SK-N-SH (cell line): ENCODE results near the gene NMNAT2. TPM values are rescaled to one million over a fixed set of nuclear protein-coding genes. Genes with fewer than 3 reads are reported as not detected.

Source experiments
- CTCF ChIA-PET: fragments of 300-600, 350-600 bp; formaldehyde crosslinking; extraction: SDS; loops from one replicate; lab custom pipeline; 2021; lab: Yijun Ruan, JAX
- POLR2A ChIA-PET: fragments of 350-600 bp; sonication (Branson Sonifier 250); formaldehyde crosslinking; extraction: SDS; loops from one replicate; lab custom pipeline; 2020; ENCODE audit warnings: antibody characterized with exemption, inconsistent platforms; lab: Yijun Ruan, JAX
- DNase-seq: peaks from one replicate; pipeline ENCODE4 v3.0.0; 2012
- H2AFZ ChIP-seq: fragments of 200-600 bp; sonication (generic); 2 replicates; pipeline ENCODE4 v1.8.1; 2016; ENCODE audit warnings: antibody characterized with exemption, mild to moderate bottlenecking, low read depth
- H3F3A ChIP-seq: fragments of 200-600 bp; sonication (generic); replicated peaks from 2 replicates; pipeline ENCODE3; 2016; ENCODE audit warnings: antibody characterized with exemption, mild to moderate bottlenecking; ENCODE audit not compliant: insufficient read depth
- H3K27ac ChIP-seq, 2 experiments: fragments of 200-500 bp in 1 of 2; fragments of 200-600 bp in 1 of 2; sonication (Bioruptor generic) in 1 of 2; sonication (generic), shearing (Covaris generic) in 1 of 2; 2 replicates each; pipeline versions ENCODE4 v1.5.1 to v1.6.1; 2014 to 2016; ENCODE audit warnings: low read depth in 2 of 2, inconsistent platforms in 1 of 2, low read length in 1 of 2, mild to moderate bottlenecking in 1 of 2, mixed read lengths in 1 of 2
- H3K27me3 ChIP-seq: fragments of 200-600 bp; sonication (generic), shearing (Covaris generic); 2 replicates; pipeline ENCODE4 v1.6.1; 2016; ENCODE audit warnings: mixed run types; ENCODE audit not compliant: insufficient read depth
- H3K36me3 ChIP-seq, 2 experiments: fragments of 200-500 bp in 1 of 2; fragments of 200-600 bp in 1 of 2; sonication (Bioruptor generic) in 1 of 2; sonication (generic) in 1 of 2; replicated peaks in 1 of 2; 2 replicates each; pipeline versions ENCODE3 to v1.5.1; 2014 to 2016; ENCODE audit warnings: low read length in 1 of 2, mild to moderate bottlenecking in 1 of 2; ENCODE audit not compliant: insufficient read depth in 2 of 2, control insufficient read depth in 1 of 2
- H3K4me1 ChIP-seq, 2 experiments: fragments of 200-500 bp in 1 of 2; fragments of 200-600 bp in 1 of 2; sonication (Bioruptor generic) in 1 of 2; sonication (generic), shearing (Covaris generic) in 1 of 2; 2 replicates each; pipeline versions ENCODE4 v1.5.1 to v1.6.1; 2014 to 2016; ENCODE audit warnings: low read depth in 1 of 2, low read length in 1 of 2, mixed run types in 1 of 2; ENCODE audit not compliant: insufficient read depth in 2 of 2, control insufficient read depth in 1 of 2
- H3K4me2 ChIP-seq: fragments of 200-600 bp; sonication (generic), shearing (Covaris generic); 2 replicates; pipeline ENCODE4 v1.6.1; 2017; ENCODE audit warnings: mixed run types
- H3K4me3 ChIP-seq, 2 experiments: fragments of 200-500 bp in 1 of 2; fragments of 200-600 bp in 1 of 2; sonication (Bioruptor generic) in 1 of 2; sonication (generic), shearing (Covaris generic) in 1 of 2; 2 replicates each; pipeline versions ENCODE4 v1.5.1 to v1.8.1; 2014 to 2016; ENCODE audit warnings: low read depth in 2 of 2, inconsistent platforms in 1 of 2, low read length in 1 of 2, mild to moderate bottlenecking in 1 of 2, mixed read lengths in 1 of 2, moderate library complexity in 1 of 2
- H3K79me2 ChIP-seq: fragments of 200-600 bp; sonication (generic); 2 replicates; pipeline ENCODE4 v1.8.1; 2017; ENCODE audit warnings: mild to moderate bottlenecking; ENCODE audit not compliant: insufficient read depth
- H3K9ac ChIP-seq: fragments of 200-600 bp; sonication (generic); 2 replicates; pipeline ENCODE4 v1.6.1; 2017; ENCODE audit warnings: mixed run types
- H3K9me2 ChIP-seq: fragments of 200-600 bp; sonication (generic); 2 replicates; pipeline ENCODE4 v1.6.1; 2017; ENCODE audit warnings: mixed run types
- H3K9me3 ChIP-seq: fragments of 200-600 bp; sonication (generic); 2 replicates; pipeline ENCODE4 v1.6.1; 2017; ENCODE audit warnings: mixed run types, mild to moderate bottlenecking, moderate library complexity
- H4K20me1 ChIP-seq: fragments of 200-600 bp; sonication (generic); 2 replicates; pipeline ENCODE4 v1.6.1; 2017; ENCODE audit warnings: mild to moderate bottlenecking, mixed run types; ENCODE audit not compliant: insufficient read depth
- CHD2 ChIP-seq: fragments of 150-350 bp; IDR thresholded peaks from 2 replicates; pipeline ENCODE4 v1.6.1; 2018; ENCODE audit warnings: low read length; ENCODE audit not compliant: partially characterized antibody
- EZH2phosphoT487 ChIP-seq: fragments of 200-600 bp; sonication (generic); IDR thresholded peaks from 2 replicates; pipeline ENCODE4 v1.6.1; 2017; ENCODE audit warnings: low read depth, mixed run types, mild to moderate bottlenecking, antibody characterized with exemption, moderate library complexity, borderline replicate concordance
- FOSL2 ChIP-seq: IDR thresholded peaks from 2 replicates; pipeline ENCODE4 v1.4.0; 2012; ENCODE audit warnings: low read depth, mild to moderate bottlenecking, moderate library complexity, borderline replicate concordance
- GATA2 ChIP-seq: sonication (generic); formaldehyde crosslinking; IDR thresholded peaks from 2 replicates; pipeline ENCODE4 v1.5.0; 2020; ENCODE audit warnings: mild to moderate bottlenecking, missing genetic modification reagents
- RAD21 ChIP-seq: IDR thresholded peaks from 2 replicates; pipeline ENCODE4 v1.6.1; 2012; ENCODE audit warnings: mild to moderate bottlenecking, low read length
- SMC3 ChIP-seq: IDR thresholded peaks from 2 replicates; pipeline ENCODE4 v1.6.1; 2012; ENCODE audit warnings: low read depth, low read length, improper control_type of control experiment
- TCF12 ChIP-seq: IDR thresholded peaks from 2 replicates; pipeline ENCODE4 v1.4.0; 2012
- TEAD4 ChIP-seq: IDR thresholded peaks from 2 replicates; pipeline ENCODE4 v1.4.0; 2012; ENCODE audit warnings: mild to moderate bottlenecking, borderline replicate concordance; ENCODE audit not compliant: insufficient read depth
- USF1 ChIP-seq: IDR thresholded peaks from 2 replicates; pipeline ENCODE4 v1.4.0; 2012; ENCODE audit warnings: low read depth, borderline replicate concordance
- WGBS: methylation state at CpG from one replicate; pipeline ENCODE4 v1.1.6; 2017; ENCODE audit warnings: low lambda C conversion rate; 5-methylcytosine and 5-hydroxymethylcytosine counted together
- polyA plus RNA-seq, 3 experiments: library from polyadenylated mRNA; depleted of rRNA; stranded (reverse); fragments of >200 nt; gene quantifications; 2 replicates each; pipeline ENCODE4 v1.2.3, GENCODE V29; 2012
- TF ChIP-seq, protein P1 (sequence below): fragments of 150-350 bp; IDR thresholded peaks from 2 replicates; pipeline ENCODE4 v1.6.1; 2017; ENCODE audit warnings: antibody characterized with exemption, low read length, low read depth, borderline replicate concordance

NMNAT2 gene
- polyA plus RNA-seq, 1 of the 3 experiments (the other 2 are of a cell fraction), result 0.07 TPM

GRCh38 chr1:183267646-183268431, 150.3 kb downstream of the NMNAT2 start:
- Histone ChIP-seq H4K20me1 (no peaks in the 10 kb centered on the region), H3K9ac (no peak overlapping the region), H3F3A (peaks cover 22% of the 10 kb centered on the region), H3K4me3 (no peak overlapping the region), H3K9me3 (no peaks in the 10 kb centered on the region), H3K4me2 (peak overlapping the region; percentile 48), H3K27me3 (no peaks in the 10 kb centered on the region), H2AFZ (peak overlapping the region; percentile 43; the same call in 1 of the 2 replicates), H3K27ac (peak overlapping the region in 1 of 2 experiments; percentile 60; a peak in 2 of 4 replicates), H3K36me3 (no peaks in the 10 kb centered on the region), H3K79me2 (no peaks in the 10 kb centered on the region; the same call in 1 of the 2 replicates), H3K4me1 (peaks cover 16 to 22% of the 10 kb centered on the region in 2 experiments), H3K9me2 (no peaks in the 10 kb centered on the region)
- 58% methylated on average over 6 of the region's 7 CpGs for WGBS
- peak; percentile 29 for DNase-seq
- TF ChIP-seq, protein P1, sequence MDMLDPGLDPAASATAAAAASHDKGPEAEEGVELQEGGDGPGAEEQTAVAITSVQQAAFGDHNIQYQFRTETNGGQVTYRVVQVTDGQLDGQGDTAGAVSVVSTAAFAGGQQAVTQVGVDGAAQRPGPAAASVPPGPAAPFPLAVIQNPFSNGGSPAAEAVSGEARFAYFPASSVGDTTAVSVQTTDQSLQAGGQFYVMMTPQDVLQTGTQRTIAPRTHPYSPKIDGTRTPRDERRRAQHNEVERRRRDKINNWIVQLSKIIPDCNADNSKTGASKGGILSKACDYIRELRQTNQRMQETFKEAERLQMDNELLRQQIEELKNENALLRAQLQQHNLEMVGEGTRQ, result no peak
- no peak for TF ChIP-seq CHD2
- TF ChIP-seq RAD21, result no peak
- TF ChIP-seq FOSL2, result no peak
- TF ChIP-seq TEAD4, result no peak
- TF ChIP-seq EZH2phosphoT487, result no peak
- TF ChIP-seq TCF12, result peak; percentile 12; the same call in 1 of the 2 replicates
- CTCF ChIA-PET, result interaction anchor here (4.2 kb wide), 1 partner anchor 14 kb away, joined by 18 read pairs; no protein-coding TSS in a partner anchor
- POLR2A ChIA-PET, result no interaction called here

- H3K9ac ChIP-seq, result no peak overlapping the region
- H4K20me1 ChIP-seq, result no peaks in the 10 kb centered on the region
- no peak for DNase-seq
- H3K27me3 ChIP-seq, result 0 out of 2 replicates have a peak, but pooled peaks cover 4% of the 10 kb centered on the region
- H3K9me3 ChIP-seq, result no peaks in the 10 kb centered on the region
- POLR2A ChIA-PET, result no interaction called here
- no peak overlapping the region for H3K4me3 ChIP-seq
- no peak overlapping the region for H3K4me2 ChIP-seq
- no peaks in the 10 kb centered on the region for H3K36me3 ChIP-seq
- peaks cover 7% of the 10 kb centered on the region for H3F3A ChIP-seq
- no peak overlapping the region for H3K27ac ChIP-seq
- CTCF ChIA-PET, result interaction anchor here (0.9 to 1.9 kb wide), 3 partner anchors 8 to 36 kb away, joined by 3 to 6 read pairs (median 5); no protein-coding TSS in a partner anchor
- H3K4me1 ChIP-seq, result peaks cover 9% of the 10 kb centered on the region in 2 experiments; a peak in 2 of 4 replicates
- H3K9me2 ChIP-seq, result no peaks in the 10 kb centered on the region
- WGBS, result 57% methylated on average over 6 of the region's 6 CpGs
- TF ChIP-seq CHD2 (no peak), USF1 (no peak), SMC3 (no peak), GATA2 (peak; percentile 14; the same call in 1 of the 2 replicates), RAD21 (no peak), TCF12 (no peak)
- H2AFZ ChIP-seq, result no peak overlapping the region
- no peaks in the 10 kb centered on the region for H3K79me2 ChIP-seq
These were observed 154.1 kb downstream of the NMNAT2 start for GRCh38 chr1:183263886-183264602.
